H9 (cell line): ENCODE data around the gene WDR37. TPM values are rescaled to one million over a fixed set of nuclear protein-coding genes. Genes with fewer than 3 reads are reported as not detected.

Experiments
- DNase-seq: peaks from one replicate; pipeline ENCODE4 v3.0.0-alpha.2; 2017
- H2AFZ ChIP-seq: one replicate; pipeline ENCODE4 v1.6.1; 2013; ENCODE audit warnings: mild to moderate bottlenecking, low read length, control low read depth, moderate library complexity
- H2AK5ac ChIP-seq: 2 replicates; pipeline ENCODE4 v1.6.1; 2013; ENCODE audit warnings: low read length, control low read depth, mixed read lengths; ENCODE audit not compliant: insufficient read length
- H2BK120ac ChIP-seq: one replicate; pipeline ENCODE4 v1.6.1; 2013; ENCODE audit warnings: low read depth, mild to moderate bottlenecking, low read length, control low read depth, inconsistent platforms; ENCODE audit not compliant: poor library complexity, severe bottlenecking
- H2BK12ac ChIP-seq: 2 replicates; pipeline ENCODE4 v1.6.1; 2013; ENCODE audit warnings: low read length, control low read depth, mixed read lengths, low read depth; ENCODE audit not compliant: insufficient read length
- H2BK15ac ChIP-seq: 2 replicates; pipeline ENCODE4 v1.6.1; 2013; ENCODE audit warnings: low read depth, low read length, control low read depth
- H2BK20ac ChIP-seq: one replicate; pipeline ENCODE4 v1.6.1; 2013; ENCODE audit warnings: low read depth, mild to moderate bottlenecking, low read length, control low read depth, inconsistent platforms; ENCODE audit not compliant: poor library complexity, severe bottlenecking
- H2BK5ac ChIP-seq: 2 replicates; pipeline ENCODE4 v1.6.1; 2013; ENCODE audit warnings: low read length, control low read depth, mixed read lengths; ENCODE audit not compliant: insufficient read length
- H3K14ac ChIP-seq: 2 replicates; pipeline ENCODE4 v1.6.1; 2013; ENCODE audit warnings: low read length, control low read depth; ENCODE audit not compliant: insufficient read depth
- H3K18ac ChIP-seq: 2 replicates; pipeline ENCODE4 v1.6.1; 2013; ENCODE audit warnings: low read depth, mild to moderate bottlenecking, mixed read lengths, low read length, control low read depth; ENCODE audit not compliant: insufficient read length
- H3K23ac ChIP-seq: 2 replicates; pipeline ENCODE4 v1.6.1; 2013; ENCODE audit warnings: low read length, control low read depth, mixed read lengths, low read depth; ENCODE audit not compliant: insufficient read length
- H3K23me2 ChIP-seq: 2 replicates; pipeline ENCODE4 v1.6.1; 2013; ENCODE audit warnings: low read depth, mild to moderate bottlenecking, mixed read lengths, low read length, control low read depth; ENCODE audit not compliant: insufficient read length, poor library complexity, severe bottlenecking
- H3K27ac ChIP-seq: 2 replicates; pipeline ENCODE4 v1.5.1; 2013; ENCODE audit warnings: low read length, control low read depth, mixed read lengths, low read depth; ENCODE audit not compliant: insufficient read length
- H3K27me3 ChIP-seq: 2 replicates; pipeline ENCODE4 v1.6.1; 2013; ENCODE audit warnings: low read length, control low read depth, inconsistent platforms; ENCODE audit not compliant: insufficient read depth
- H3K4ac ChIP-seq: 2 replicates; pipeline ENCODE4 v1.6.1; 2013; ENCODE audit warnings: low read depth, mild to moderate bottlenecking, control low read depth, inconsistent platforms, low read length, moderate library complexity
- H3K4me1 ChIP-seq: 2 replicates; pipeline ENCODE4 v1.6.1; 2013; ENCODE audit warnings: low read length, control low read depth, inconsistent platforms; ENCODE audit not compliant: insufficient read depth
- H3K4me2 ChIP-seq: 2 replicates; pipeline ENCODE4 v1.6.1; 2013; ENCODE audit warnings: low read length, control low read depth, mixed read lengths; ENCODE audit not compliant: insufficient read length, insufficient read depth
- H3K56ac ChIP-seq: 2 replicates; pipeline ENCODE4 v1.6.1; 2013; ENCODE audit warnings: low read depth, mild to moderate bottlenecking, mixed read lengths, low read length, control low read depth; ENCODE audit not compliant: insufficient read length
- H3K79me1 ChIP-seq: 2 replicates; pipeline ENCODE4 v1.6.1; 2013; ENCODE audit warnings: low read depth, mild to moderate bottlenecking, moderate library complexity, low read length, control low read depth, inconsistent platforms; ENCODE audit not compliant: insufficient read depth, poor library complexity, severe bottlenecking
- H3K79me2 ChIP-seq: 2 replicates; pipeline ENCODE4 v1.6.1; 2013; ENCODE audit warnings: low read length, control low read depth, inconsistent platforms; ENCODE audit not compliant: insufficient read depth
- H3K9ac ChIP-seq: 2 replicates; pipeline ENCODE4 v1.6.1; 2013; ENCODE audit warnings: low read length, control low read depth, mixed read lengths; ENCODE audit not compliant: insufficient read length; ENCODE audit errors: extremely low read depth
- H3K9me3 ChIP-seq: one replicate; pipeline ENCODE4 v1.6.1; 2013; ENCODE audit warnings: low read depth, low read length, inconsistent platforms; ENCODE audit not compliant: control insufficient read depth
- H3T11ph ChIP-seq: one replicate; pipeline ENCODE4 v1.6.1; 2013; ENCODE audit warnings: mild to moderate bottlenecking, low read length, control low read depth, inconsistent platforms
- H4K20me1 ChIP-seq: one replicate; pipeline ENCODE4 v1.6.1; 2013; ENCODE audit not compliant: control insufficient read depth, insufficient read length, insufficient read depth
- H4K5ac ChIP-seq: 2 replicates; pipeline ENCODE4 v1.6.1; 2013; ENCODE audit warnings: low read depth, mild to moderate bottlenecking, mixed read lengths, low read length, control low read depth; ENCODE audit not compliant: insufficient read length
- H4K8ac ChIP-seq: replicated peaks from 2 replicates; pipeline ENCODE4 v1.6.1; 2013; ENCODE audit warnings: low read length, control low read depth, mixed read lengths, low read depth; ENCODE audit not compliant: insufficient read length
- H4K91ac ChIP-seq: 2 replicates; pipeline ENCODE4 v1.6.1; 2013; ENCODE audit warnings: low read depth, mild to moderate bottlenecking, moderate library complexity, mixed read lengths, low read length, control low read depth; ENCODE audit not compliant: insufficient read length
- H3K27ac Mint-ChIP-seq, 3 experiments: 2 replicates in 2 of 3; 3 replicates in 1 of 3; pipeline ENCODE4 v1.8.0; 2020 to 2021; ENCODE audit warnings: mixed read lengths in 3 of 3, mild to moderate bottlenecking in 1 of 3, moderate library complexity in 1 of 3
- H3K27me3 Mint-ChIP-seq: 2 replicates; pipeline ENCODE4 v1.8.0; 2021; ENCODE audit warnings: low read depth, mild to moderate bottlenecking, moderate library complexity, mixed read lengths
- H3K36me3 Mint-ChIP-seq, 3 experiments: 2 replicates in 2 of 3; 3 replicates in 1 of 3; pipeline ENCODE4 v1.8.0; 2020 to 2021; ENCODE audit warnings: low read depth in 3 of 3, mixed read lengths in 3 of 3; ENCODE audit not compliant: insufficient read depth in 1 of 3
- H3K4me1 Mint-ChIP-seq, 2 experiments: 2 replicates each; pipeline ENCODE4 v1.8.0; 2020; ENCODE audit warnings: mixed read lengths in 2 of 2
- H3K4me3 Mint-ChIP-seq, 2 experiments: 2 replicates in 1 of 2; 3 replicates in 1 of 2; pipeline ENCODE4 v1.8.0; 2020 to 2021; ENCODE audit warnings: mild to moderate bottlenecking in 2 of 2, mixed read lengths in 2 of 2, moderate library complexity in 1 of 2
- H3K9me3 Mint-ChIP-seq, 2 experiments: 2 replicates in 1 of 2; 3 replicates in 1 of 2; pipeline ENCODE4 v1.8.0; 2020; ENCODE audit warnings: mild to moderate bottlenecking in 2 of 2, mixed read lengths in 2 of 2, moderate library complexity in 1 of 2
- CTCF ChIP-seq: fragments of 200-600 bp; sonication (generic); conservative IDR thresholded peaks from 3 replicates; pipeline ENCODE4 v1.8.0; 2021; ENCODE audit warnings: antibody characterized with exemption, mild to moderate bottlenecking
- WGBS: extraction: QIAGEN DNeasy Blood & Tissue Kit; methylation state at CpG from one replicate; pipeline ENCODE4 v1.1.7; 2013; ENCODE audit warnings: missing lambda C conversion rate, low lambda C conversion rate, mixed read lengths; ENCODE audit not compliant: insufficient read length; ENCODE audit errors: extremely low coverage; 5-methylcytosine and 5-hydroxymethylcytosine counted together
- total RNA-seq: library from RNA; stranded (reverse); gene quantifications from 2 replicates; pipeline ENCODE4 v1.2.1, GENCODE V29; 2021

The WDR37 gene
- total RNA-seq, 1 experiment from 2014 or later, result 13.1 TPM

- Histone ChIP-seq H3K9ac (no peak overlapping the region), H2BK15ac (no peak overlapping the region), H2AK5ac (no peak overlapping the region), H3K4me2 (no peak overlapping the region), H3K4me1 (peaks cover 2% of the 10 kb centered on the region; the same call in 1 of the 2 replicates), H3K14ac (no peak overlapping the region), H3K23ac (no peak overlapping the region), H3K4ac (no peak overlapping the region), H3K27ac (no peak overlapping the region), H2BK120ac (no peak overlapping the region), H4K20me1 (no peaks in the 10 kb centered on the region), H3K27me3 (no peaks in the 10 kb centered on the region), H4K5ac (no peak overlapping the region), H2BK20ac (no peak overlapping the region), H3K23me2 (no peaks in the 10 kb centered on the region), H3T11ph (no peak overlapping the region), H3K18ac (no peak overlapping the region), H2BK12ac (no peak overlapping the region), H3K9me3 (no peaks in the 10 kb centered on the region), H3K79me2 (no peaks in the 10 kb centered on the region), H3K56ac (no peak overlapping the region), H4K91ac (no peak overlapping the region), H2BK5ac (no peak overlapping the region), H4K8ac (no peak overlapping the region), H2AFZ (no peak overlapping the region), H3K79me1 (no peaks in the 10 kb centered on the region)
- no peak for DNase-seq
- WGBS, result 100% methylated on average over 1 of the region's 14 CpGs
- Mint-ChIP-seq H3K27ac (no peak overlapping the region), H3K4me1 (peaks cover 21 to 24% of the 10 kb centered on the region in 2 experiments), H3K9me3 (peaks cover 0 to 3% of the 10 kb centered on the region in 2 experiments; a peak in 1 of 5 replicates), H3K4me3 (no peak overlapping the region), H3K27me3 (no peaks in the 10 kb centered on the region), H3K36me3 (peaks cover 31 to 71% (median 57%) of the 10 kb centered on the region in 3 experiments; a peak in 6 of 7 replicates)
- no peak for TF ChIP-seq CTCF
Observed at GRCh38 chr10:1104971-1105370, 48.8 kb downstream of the WDR37 start.
